ENCODE measurements around the gene CDADC1. TPM values are rescaled to one million over a fixed set of nuclear protein-coding genes. Genes with fewer than 3 reads are reported as not detected.

Gene CDADC1
- total and polyA plus RNA-seq, 2 of the 13 experiments (the other 11 are each of a cell fraction or from before 2014, with no cell fraction given), result 2.4 to 9.0 TPM

DNA sequence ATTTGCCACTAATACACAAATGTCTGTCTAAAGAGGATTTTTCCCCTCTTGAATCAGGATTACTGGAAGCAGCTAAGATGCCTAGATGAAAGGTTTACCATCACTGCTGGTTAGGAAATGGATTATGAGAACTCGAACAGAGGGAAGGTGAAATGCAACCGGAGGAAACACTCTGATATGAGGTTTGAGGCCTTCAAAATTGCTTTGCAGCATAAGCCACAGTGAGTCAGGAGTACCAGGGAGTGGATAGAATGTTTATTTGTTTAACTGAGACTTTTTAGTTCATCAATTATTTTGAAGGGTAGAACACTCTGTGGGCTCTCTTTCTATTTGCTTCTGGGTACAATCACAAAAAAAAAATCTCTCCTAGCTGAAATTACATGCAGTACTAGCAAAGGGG is 18.1 kb downstream of the CDADC1 start (continued):
- TF ChIP-seq ZNF431 (CRISPR knock-in tag; IDR thresholded peaks at IDR 0.05; ENCODE audit: borderline replicate concordance, low read depth), result no peak
- TF ChIP-seq ZNF670 (CRISPR knock-in tag; IDR thresholded peaks at IDR 0.05; ENCODE audit: borderline replicate concordance), result no peak

DNA sequence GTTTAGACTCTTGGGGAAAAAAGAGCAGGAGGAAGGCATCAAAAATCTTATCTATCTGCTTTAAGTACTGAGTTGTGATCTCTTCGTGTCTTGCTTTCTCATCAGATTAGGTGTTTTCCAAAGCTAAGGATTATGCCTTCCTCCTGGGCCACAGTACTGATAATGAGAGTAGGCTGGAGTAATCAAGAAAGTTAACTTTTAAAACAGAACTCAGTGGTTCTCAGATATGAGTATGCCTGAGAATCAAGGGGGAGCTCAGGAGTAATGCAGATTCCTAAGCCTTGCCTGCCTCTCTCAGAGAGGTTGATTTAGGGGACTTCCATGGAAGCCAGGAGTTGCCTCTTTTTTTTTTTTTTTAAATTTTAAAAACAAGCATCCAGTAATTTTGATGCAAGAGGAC is 23.5 kb downstream of the CDADC1 start:
- Histone ChIP-seq H3K4me2 (ENCODE audit: low read depth, low read length) (no peak overlapping the region), H3K9me3 (ENCODE audit: low read length) (no peaks in the 10 kb centered on the region), H3K36me3 (replicated peaks in 1 of 2; ENCODE audit: control insufficient read depth in 1 of 2, insufficient read depth in 2 of 2, low read length in 2 of 2) (peaks cover 0 to 6% of the 10 kb centered on the region in 2 experiments; a peak in 1 of 5 replicates), H3K27ac (ENCODE audit: extremely low read length, insufficient read depth, low read length) (no peak overlapping the region), H3K79me2 (ENCODE audit: insufficient read depth, low read length) (no peaks in the 10 kb centered on the region), H3K9ac (ENCODE audit: insufficient read depth, low read depth, low read length) (no peak overlapping the region), H3K4me3 (replicated peaks in 1 of 3; ENCODE audit: insufficient read depth in 1 of 3, low read depth in 2 of 3, low read length in 3 of 3) (no peak overlapping the region), H3K4me1 (ENCODE audit: insufficient read depth, low read length) (no peaks in the 10 kb centered on the region), H2AFZ (ENCODE audit: low read length) (no peak overlapping the region), H4K20me1 (ENCODE audit: insufficient read depth, low read length) (no peaks in the 10 kb centered on the region), H3K27me3 (ENCODE audit: control insufficient read depth in 1 of 2, insufficient read depth in 2 of 2, low read length in 2 of 2) (no peaks in the 10 kb centered on the region)
- ChIA-PET POLR2A (no interaction called here), CTCF (ENCODE audit: low intra/inter-chr PET ratio, low total read pairs) (no interaction called here)
- FAIRE-seq (no peak), ATAC-seq (no peak), DNase-seq (ENCODE audit: low spot score) (no peak)
- 0% methylated on average over 1 of the region's 1 CpG for WGBS (ENCODE audit: low lambda C conversion rate)
- TF ChIP-seq JUND (CRISPR knock-in tag; IDR thresholded peaks at IDR 0.05) (no peak), ZNF850 (CRISPR knock-in tag; conservative IDR thresholded peaks at IDR 0.05) (no peak), HNRNPH1 (optimal IDR thresholded peaks at IDR 0.05; ENCODE audit: low read depth, low read length) (no peak)
- TF ChIP-seq, protein P1, sequence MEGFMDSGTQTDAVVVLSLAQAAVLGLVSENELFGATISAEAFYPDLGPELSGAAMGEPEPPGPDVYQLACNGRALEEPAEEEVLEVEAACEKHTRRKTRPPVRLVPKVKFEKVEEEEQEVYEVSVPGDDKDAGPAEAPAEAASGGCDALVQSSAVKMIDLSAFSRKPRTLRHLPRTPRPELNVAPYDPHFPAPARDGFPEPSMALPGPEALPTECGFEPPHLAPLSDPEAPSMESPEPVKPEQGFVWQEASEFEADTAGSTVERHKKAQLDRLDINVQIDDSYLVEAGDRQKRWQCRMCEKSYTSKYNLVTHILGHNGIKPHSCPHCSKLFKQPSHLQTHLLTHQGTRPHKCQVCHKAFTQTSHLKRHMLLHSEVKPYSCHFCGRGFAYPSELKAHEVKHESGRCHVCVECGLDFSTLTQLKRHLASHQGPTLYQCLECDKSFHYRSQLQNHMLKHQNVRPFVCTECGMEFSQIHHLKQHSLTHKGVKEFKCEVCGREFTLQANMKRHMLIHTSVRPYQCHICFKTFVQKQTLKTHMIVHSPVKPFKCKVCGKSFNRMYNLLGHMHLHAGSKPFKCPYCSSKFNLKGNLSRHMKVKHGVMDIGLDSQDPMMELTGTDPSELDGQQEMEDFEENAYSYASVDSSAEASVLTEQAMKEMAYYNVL (CRISPR knock-in tag; IDR thresholded peaks at IDR 0.05; ENCODE audit: borderline replicate concordance), result no peak
- no TSS peak for BruUV-seq (replicated peaks)
- in situ Hi-C loops (cut with HindIII; ENCODE audit: extremely low pct_ligation_motif_present, low pct_unique_long_range_greater_than_20kb), result no loop called here
- intact Hi-C loops (cut with micrococcal nuclease; ENCODE audit: unreplicated experiment), result no loop called here

Data from HepG2 (cell line).